GM13977 (cell line): ENCODE data around the gene DPF3.

Experiments
- DNase-seq: peaks from one replicate; pipeline ENCODE4 v3.0.0; 2012; ENCODE audit warnings: low spot score
- in situ Hi-C: fragments of 300-500 bp; cut with MboI; formaldehyde crosslinking; loops from one replicate; pipeline ENCODE4 v1.12.0; 2022; ENCODE audit warnings: low sequenced_read_pairs, low pct_unique_long_range_greater_than_20kb, mixed read lengths, inconsistent platforms; ENCODE audit not compliant: unreplicated experiment
- TF ChIP-seq, protein P1 (sequence below): IDR thresholded peaks from 2 replicates; pipeline ENCODE4 v1.5.1; 2012; ENCODE audit warnings: mild to moderate bottlenecking, control low read depth; ENCODE audit not compliant: insufficient read depth; ENCODE audit errors: extremely low read depth, missing control alignments

DPF3 gene

DNA sequence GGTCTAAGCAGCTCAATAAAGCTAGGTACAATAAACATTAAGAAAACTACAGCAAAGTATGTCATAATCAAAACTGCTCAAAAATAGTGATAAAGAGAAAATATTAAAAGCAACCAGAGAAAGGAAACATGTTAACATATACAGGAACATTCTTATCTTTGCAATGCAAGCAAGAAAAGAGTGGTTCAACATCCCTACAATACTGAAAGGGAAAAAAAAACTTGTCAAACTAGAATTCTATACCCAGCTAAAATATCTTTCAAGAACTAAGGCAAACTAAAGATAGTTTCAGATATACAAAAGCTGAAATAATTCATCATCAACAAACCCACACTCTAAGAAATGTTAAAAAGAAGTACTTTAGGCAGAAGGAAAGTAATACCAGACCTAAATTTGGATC, 134.2 kb downstream of the DPF3 start:
- in situ Hi-C loops: no loop called here
- TF ChIP-seq, protein P1, sequence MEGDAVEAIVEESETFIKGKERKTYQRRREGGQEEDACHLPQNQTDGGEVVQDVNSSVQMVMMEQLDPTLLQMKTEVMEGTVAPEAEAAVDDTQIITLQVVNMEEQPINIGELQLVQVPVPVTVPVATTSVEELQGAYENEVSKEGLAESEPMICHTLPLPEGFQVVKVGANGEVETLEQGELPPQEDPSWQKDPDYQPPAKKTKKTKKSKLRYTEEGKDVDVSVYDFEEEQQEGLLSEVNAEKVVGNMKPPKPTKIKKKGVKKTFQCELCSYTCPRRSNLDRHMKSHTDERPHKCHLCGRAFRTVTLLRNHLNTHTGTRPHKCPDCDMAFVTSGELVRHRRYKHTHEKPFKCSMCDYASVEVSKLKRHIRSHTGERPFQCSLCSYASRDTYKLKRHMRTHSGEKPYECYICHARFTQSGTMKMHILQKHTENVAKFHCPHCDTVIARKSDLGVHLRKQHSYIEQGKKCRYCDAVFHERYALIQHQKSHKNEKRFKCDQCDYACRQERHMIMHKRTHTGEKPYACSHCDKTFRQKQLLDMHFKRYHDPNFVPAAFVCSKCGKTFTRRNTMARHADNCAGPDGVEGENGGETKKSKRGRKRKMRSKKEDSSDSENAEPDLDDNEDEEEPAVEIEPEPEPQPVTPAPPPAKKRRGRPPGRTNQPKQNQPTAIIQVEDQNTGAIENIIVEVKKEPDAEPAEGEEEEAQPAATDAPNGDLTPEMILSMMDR: no peak
- no peak for DNase-seq

DNA sequence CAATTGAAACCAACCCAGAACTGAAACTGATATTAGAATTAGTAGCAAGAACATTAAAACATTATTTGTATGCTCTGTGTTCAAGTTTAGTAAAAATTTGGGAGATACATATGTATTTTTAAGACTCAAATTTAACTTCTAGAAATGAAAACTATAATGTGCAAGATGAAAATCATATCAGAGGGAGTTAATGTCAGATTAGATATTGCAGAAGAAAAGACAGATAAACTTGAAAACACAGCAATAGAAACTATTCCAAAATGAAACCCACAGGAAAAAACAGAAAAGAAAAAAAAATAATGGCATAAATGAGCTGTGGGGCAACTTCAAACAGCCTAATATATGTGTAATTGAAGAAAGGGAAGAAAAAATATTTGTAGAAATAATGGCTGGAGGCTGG, 134.9 kb downstream of the DPF3 start:
- no peak for DNase-seq
- TF ChIP-seq, protein P1: no peak
- in situ Hi-C loops: no loop called here

DNA sequence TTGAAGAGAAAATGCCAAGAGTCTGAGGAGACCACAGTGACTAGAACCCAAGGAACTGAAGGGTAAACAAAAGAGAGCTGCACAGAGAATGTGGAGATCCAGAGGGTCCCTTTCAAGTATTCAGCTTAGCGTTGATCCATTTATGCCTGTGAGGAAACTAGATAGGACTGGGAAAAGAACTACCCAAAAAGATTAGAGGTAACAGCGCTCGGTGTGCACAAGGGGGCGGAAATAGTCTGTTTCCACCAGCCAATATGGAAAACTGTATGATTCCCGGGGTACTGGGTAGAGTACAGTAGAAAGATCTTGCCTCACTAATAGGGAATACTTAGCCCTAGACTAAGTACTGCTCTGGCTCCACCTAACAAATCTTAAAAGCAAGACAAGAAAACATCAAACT, 135.5 kb downstream of the DPF3 start:
- TF ChIP-seq, protein P1: no peak
- in situ Hi-C loops: no loop called here
- no peak for DNase-seq

DNA sequence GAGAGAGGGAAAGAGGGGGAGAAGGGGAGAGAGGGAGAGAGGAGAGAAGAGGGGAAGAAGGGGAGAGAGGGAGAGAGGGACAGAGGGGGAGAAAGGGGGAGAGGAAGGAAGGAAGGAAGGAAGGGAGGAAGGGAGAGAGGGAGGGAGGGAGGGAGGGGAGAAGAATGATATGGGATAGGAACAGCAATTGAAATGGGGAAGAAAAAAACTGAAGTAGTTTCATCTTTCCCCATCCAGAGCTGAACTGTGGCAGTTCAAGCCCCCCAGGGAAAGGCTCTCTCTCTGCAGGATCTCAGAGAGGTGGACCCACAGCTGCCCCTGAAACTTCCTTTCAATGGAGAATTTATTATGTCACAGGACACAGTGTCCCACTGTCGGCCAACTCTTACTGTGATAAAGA, 136.9 kb downstream of the DPF3 start:
- in situ Hi-C loops: no loop called here
- TF ChIP-seq, protein P1: no peak
- DNase-seq: no peak

DNA sequence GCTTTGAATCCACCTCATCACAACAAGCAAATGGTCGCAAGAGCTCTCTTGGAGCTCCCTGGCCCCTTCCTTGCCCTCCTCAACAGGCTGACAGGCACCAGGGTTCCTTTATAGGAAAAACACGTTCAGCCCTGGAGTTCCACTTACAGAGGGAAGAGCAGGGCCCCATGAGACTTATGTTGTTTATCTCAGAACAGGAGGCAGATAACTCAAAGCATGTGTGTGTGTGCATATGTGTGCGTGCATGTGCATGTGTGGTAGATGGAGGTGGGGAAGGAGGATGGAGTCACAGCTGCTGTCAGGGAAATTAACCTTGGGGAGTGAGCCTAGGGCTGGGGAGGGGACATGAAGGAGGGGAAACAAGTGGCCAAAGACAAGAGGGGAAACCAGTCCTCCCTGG, 138.1 kb downstream of the DPF3 start:
- no peak for DNase-seq
- TF ChIP-seq, protein P1: no peak
- in situ Hi-C loops: no loop called here

DNA sequence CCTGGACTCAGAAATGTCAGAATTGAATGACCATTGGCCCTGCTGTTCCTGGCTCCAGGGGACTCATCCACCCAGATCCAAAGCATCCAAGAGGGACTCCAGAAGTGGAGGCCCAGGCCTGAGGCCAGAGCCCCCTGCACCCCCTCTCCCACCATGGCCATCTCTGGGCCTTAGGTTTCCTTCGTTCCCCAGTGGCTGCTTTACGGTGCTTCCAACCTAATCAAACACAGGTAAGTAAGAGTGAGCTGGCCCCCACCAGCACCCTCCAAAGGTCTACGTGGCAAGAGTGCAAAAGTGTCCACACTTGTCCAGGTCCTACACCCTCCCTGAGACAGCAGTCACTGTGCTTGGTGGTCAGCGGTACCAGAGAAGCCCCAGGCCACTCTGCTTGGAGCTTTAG, 139.0 kb downstream of the DPF3 start:
- in situ Hi-C loops: no loop called here
- no peak for DNase-seq
- TF ChIP-seq, protein P1: no peak

DNA sequence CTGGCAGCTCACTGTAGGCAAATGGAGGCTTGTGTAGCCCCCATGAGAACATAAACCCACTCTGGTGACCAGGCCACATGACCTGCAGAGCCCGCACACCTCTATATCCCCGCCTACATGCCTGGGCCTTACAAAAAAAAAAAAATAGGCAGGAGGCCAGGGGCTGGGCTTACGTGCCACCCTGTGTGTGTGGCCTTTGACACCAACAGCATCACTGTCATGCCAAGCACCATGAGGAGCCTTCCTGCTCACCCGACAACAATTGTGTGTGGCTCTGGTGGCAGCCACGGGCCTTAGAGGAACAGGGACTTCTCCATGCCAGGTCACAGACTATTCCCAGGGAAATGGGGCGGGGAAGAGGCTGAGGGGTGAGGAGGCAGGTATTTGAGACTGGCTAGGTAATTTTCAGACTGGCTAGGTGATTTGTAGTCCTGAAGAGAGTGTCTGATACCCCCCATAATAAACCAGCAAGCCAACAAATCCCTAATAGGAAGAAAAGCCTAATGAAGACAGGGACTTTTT, 140.0 kb downstream of the DPF3 start:
- in situ Hi-C loops: no loop called here
- TF ChIP-seq, protein P1: no peak
- DNase-seq: no peak
